Mesenchymal stem cell (in vitro differentiated cells and primary cell): ENCODE measurements around the gene SLC17A3.

Experiments used
- DNase-seq: peaks from one replicate; pipeline ENCODE4 v3.0.0-alpha.2; 2013
- H2AFZ ChIP-seq: one replicate; pipeline ENCODE4 v1.6.1; 2013; ENCODE audit warnings: low read depth, mild to moderate bottlenecking, control low read depth, inconsistent platforms, low read length, moderate library complexity
- H2AK5ac ChIP-seq: 2 replicates; pipeline ENCODE4 v1.6.1; 2013; ENCODE audit warnings: low read length, moderate library complexity, mild to moderate bottlenecking, inconsistent platforms; ENCODE audit not compliant: severe bottlenecking
- H2BK120ac ChIP-seq: one replicate; pipeline ENCODE4 v1.6.1; 2013; ENCODE audit warnings: low read depth, mild to moderate bottlenecking, inconsistent platforms, low read length, moderate library complexity
- H2BK12ac ChIP-seq, 2 experiments: one replicate each; pipeline ENCODE4 v1.6.1; 2013; ENCODE audit warnings: inconsistent platforms in 2 of 2, low read length in 2 of 2, mild to moderate bottlenecking in 2 of 2, moderate library complexity in 2 of 2, control low read depth in 1 of 2
- H2BK15ac ChIP-seq: one replicate; pipeline ENCODE4 v1.6.1; 2013; ENCODE audit warnings: mild to moderate bottlenecking, low read depth, inconsistent platforms; ENCODE audit not compliant: poor library complexity, severe bottlenecking
- H2BK5ac ChIP-seq: 2 replicates; pipeline ENCODE4 v1.6.1; 2013; ENCODE audit warnings: low read depth, mild to moderate bottlenecking, low read length, control low read depth, inconsistent platforms; ENCODE audit not compliant: poor library complexity, severe bottlenecking
- H3K14ac ChIP-seq, 2 experiments: one replicate each; pipeline ENCODE4 v1.6.1; 2013; ENCODE audit warnings: inconsistent platforms in 2 of 2, low read length in 2 of 2, control low read depth in 1 of 2, mild to moderate bottlenecking in 1 of 2, moderate library complexity in 1 of 2
- H3K18ac ChIP-seq, 2 experiments: one replicate each; pipeline ENCODE4 v1.6.1; 2013; ENCODE audit warnings: inconsistent platforms in 2 of 2, low read length in 2 of 2, control low read depth in 1 of 2, low read depth in 1 of 2, mild to moderate bottlenecking in 1 of 2
- H3K23ac ChIP-seq, 2 experiments: one replicate each; pipeline ENCODE4 v1.6.1; 2013; ENCODE audit warnings: inconsistent platforms in 2 of 2, low read length in 2 of 2, mild to moderate bottlenecking in 2 of 2, moderate library complexity in 2 of 2, control low read depth in 1 of 2
- H3K27ac ChIP-seq: 2 replicates; pipeline ENCODE4 v1.5.1; 2013; ENCODE audit warnings: mild to moderate bottlenecking, moderate library complexity, low read length, control low read depth, inconsistent platforms; ENCODE audit not compliant: poor library complexity, severe bottlenecking
- H3K27me3 ChIP-seq, 2 experiments: 2 replicates each; pipeline versions ENCODE4 v1.6.1 to v1.7.0; 2013; ENCODE audit warnings: low read length in 2 of 2, mild to moderate bottlenecking in 2 of 2, moderate library complexity in 2 of 2, control low read depth in 1 of 2, inconsistent platforms in 1 of 2; ENCODE audit not compliant: control insufficient read depth in 1 of 2, insufficient read depth in 1 of 2
- H3K36me3 ChIP-seq, 2 experiments: 2 replicates each; pipeline versions ENCODE4 v1.6.1 to v1.7.0; 2013; ENCODE audit warnings: low read length in 2 of 2, control low read depth in 1 of 2, inconsistent platforms in 1 of 2, low read depth in 1 of 2, mild to moderate bottlenecking in 1 of 2; ENCODE audit not compliant: insufficient read depth in 2 of 2, control insufficient read depth in 1 of 2
- H3K4ac ChIP-seq, 2 experiments: one replicate each; pipeline ENCODE4 v1.6.1; 2013; ENCODE audit warnings: inconsistent platforms in 2 of 2, low read length in 2 of 2, mild to moderate bottlenecking in 2 of 2, moderate library complexity in 2 of 2, control low read depth in 1 of 2, low read depth in 1 of 2
- H3K4me1 ChIP-seq: 2 replicates; pipeline ENCODE4 v1.6.1; 2013; ENCODE audit warnings: low read depth, low read length, control low read depth; ENCODE audit not compliant: control insufficient read depth, insufficient read depth
- H3K4me2 ChIP-seq: 2 replicates; pipeline ENCODE4 v1.6.1; 2013; ENCODE audit warnings: low read length, mild to moderate bottlenecking, inconsistent platforms; ENCODE audit not compliant: poor library complexity, severe bottlenecking
- H3K4me3 ChIP-seq, 2 experiments: 2 replicates each; pipeline versions ENCODE4 v1.5.1 to v1.7.0; 2013; ENCODE audit warnings: low read length in 2 of 2, mild to moderate bottlenecking in 2 of 2, control low read depth in 1 of 2, low read depth in 1 of 2; ENCODE audit not compliant: insufficient read depth in 1 of 2
- H3K79me1 ChIP-seq: replicated peaks from 2 replicates; pipeline ENCODE4 v1.6.1; 2013; ENCODE audit warnings: mild to moderate bottlenecking, control low read depth, low read length, inconsistent platforms; ENCODE audit not compliant: poor library complexity, severe bottlenecking
- H3K9ac ChIP-seq: 2 replicates; pipeline ENCODE4 v1.7.0; 2013; ENCODE audit warnings: mild to moderate bottlenecking, low read length, moderate library complexity
- H3K9me3 ChIP-seq: 2 replicates; pipeline ENCODE4 v1.7.0; 2013; ENCODE audit warnings: mild to moderate bottlenecking, low read length; ENCODE audit not compliant: control insufficient read depth
- H4K8ac ChIP-seq: one replicate; pipeline ENCODE4 v1.6.1; 2013; ENCODE audit warnings: inconsistent platforms, mild to moderate bottlenecking, low read length, moderate library complexity
- H4K91ac ChIP-seq: one replicate; pipeline ENCODE4 v1.6.1; 2013; ENCODE audit warnings: mild to moderate bottlenecking, low read length, inconsistent platforms
- WGBS: methylation state at CpG from one replicate; pipeline ENCODE4 v1.1.7; 2013; ENCODE audit warnings: mixed read lengths; 5-methylcytosine and 5-hydroxymethylcytosine counted together

SLC17A3 gene

DNA sequence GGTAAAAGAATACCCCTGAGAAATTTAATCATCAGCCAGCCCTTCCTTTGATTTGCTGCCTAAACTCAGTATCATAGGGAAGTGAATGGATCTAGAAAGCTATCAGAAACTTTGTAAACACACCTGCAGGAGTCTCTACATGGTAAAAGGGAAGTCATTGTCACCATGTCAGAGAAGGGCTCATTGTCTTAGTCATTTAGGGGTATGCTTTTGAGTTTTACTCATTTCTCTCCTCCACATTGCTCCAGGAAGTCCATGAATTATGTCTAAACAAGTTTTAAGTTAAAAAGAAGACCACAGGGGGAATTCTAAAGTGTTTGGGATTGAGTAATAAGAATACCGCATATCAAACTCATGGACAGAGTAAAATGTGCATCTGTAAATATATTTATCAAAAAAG, 44.7 kb downstream of the SLC17A3 start:
- Histone ChIP-seq H4K8ac (no peak overlapping the region), H3K23ac (no peak overlapping the region), H3K14ac (no peak overlapping the region), H3K18ac (no peak overlapping the region), H3K4ac (no peak overlapping the region), H2BK15ac (no peak overlapping the region), H2BK12ac (no peak overlapping the region), H3K4me2 (no peak overlapping the region), H2AFZ (no peak overlapping the region), H3K36me3 (no peaks in the 10 kb centered on the region), H3K79me1 (no peaks in the 10 kb centered on the region), H2BK120ac (no peak overlapping the region), H2BK5ac (no peak overlapping the region), H4K91ac (no peak overlapping the region), H3K9ac (no peak overlapping the region), H3K27me3 (peaks cover 0 to 28% of the 10 kb centered on the region in 2 experiments), H2AK5ac (no peak overlapping the region), H3K9me3 (no peaks in the 10 kb centered on the region), H3K27ac (no peak overlapping the region), H3K4me1 (peaks cover 3% of the 10 kb centered on the region), H3K4me3 (no peak overlapping the region)
- WGBS: no CpG with 5 or more reads among the region's 1 CpG
- DNase-seq: no peak

DNA sequence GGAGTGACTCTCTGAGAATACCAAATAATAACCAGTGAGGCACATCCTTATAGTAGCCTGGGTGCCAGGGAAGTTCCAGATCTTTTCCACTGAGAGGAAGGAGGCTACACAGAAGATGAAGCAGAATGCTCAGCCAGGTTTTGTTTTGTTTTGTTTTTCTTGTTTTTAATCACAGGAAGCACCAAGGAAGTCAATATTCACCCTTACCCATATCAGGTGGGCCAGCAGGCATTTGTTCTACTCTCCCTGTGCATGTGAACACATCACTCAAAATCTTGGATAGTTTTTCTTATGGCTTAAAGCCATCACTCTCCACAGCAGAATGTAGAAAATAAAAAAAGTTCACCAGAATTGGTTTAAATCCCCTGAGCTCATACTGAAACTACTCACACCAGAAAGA, 52.7 kb downstream of the SLC17A3 start:
- Histone ChIP-seq H3K9me3 (no peaks in the 10 kb centered on the region), H3K23ac (no peak overlapping the region), H3K14ac (no peak overlapping the region), H3K4me2 (no peak overlapping the region), H3K27ac (no peak overlapping the region), H3K36me3 (no peaks in the 10 kb centered on the region), H2BK12ac (no peak overlapping the region), H3K4ac (no peak overlapping the region), H2BK15ac (no peak overlapping the region), H2BK5ac (no peak overlapping the region), H3K4me1 (no peaks in the 10 kb centered on the region), H3K4me3 (no peak overlapping the region), H4K91ac (no peak overlapping the region), H2AK5ac (no peak overlapping the region), H3K27me3 (no peaks in the 10 kb centered on the region), H2AFZ (no peak overlapping the region), H2BK120ac (no peak overlapping the region), H4K8ac (no peak overlapping the region), H3K9ac (no peak overlapping the region), H3K18ac (no peak overlapping the region), H3K79me1 (no peaks in the 10 kb centered on the region)
- DNase-seq: no peak

- 95% methylated on average over 2 of the region's 2 CpGs for WGBS
- Histone ChIP-seq H3K14ac (no peak overlapping the region), H3K27me3 (peaks cover 0 to 16% of the 10 kb centered on the region in 2 experiments), H3K79me1 (no peaks in the 10 kb centered on the region), H3K18ac (no peak overlapping the region), H3K23ac (no peak overlapping the region), H3K4me1 (no peaks in the 10 kb centered on the region), H4K8ac (no peak overlapping the region), H3K9ac (no peak overlapping the region), H2AK5ac (no peak overlapping the region), H2BK15ac (no peak overlapping the region), H3K4ac (no peak overlapping the region), H2BK120ac (no peak overlapping the region), H3K4me2 (no peak overlapping the region), H3K4me3 (no peak overlapping the region), H2BK5ac (no peak overlapping the region), H3K9me3 (peaks cover 3% of the 10 kb centered on the region), H3K36me3 (no peaks in the 10 kb centered on the region), H3K27ac (no peak overlapping the region), H2BK12ac (no peak overlapping the region), H4K91ac (no peak overlapping the region), H2AFZ (no peak overlapping the region)
- no peak for DNase-seq
Measured at GRCh38 chr6:25816252-25816651, 57.8 kb downstream of the SLC17A3 start.

DNA sequence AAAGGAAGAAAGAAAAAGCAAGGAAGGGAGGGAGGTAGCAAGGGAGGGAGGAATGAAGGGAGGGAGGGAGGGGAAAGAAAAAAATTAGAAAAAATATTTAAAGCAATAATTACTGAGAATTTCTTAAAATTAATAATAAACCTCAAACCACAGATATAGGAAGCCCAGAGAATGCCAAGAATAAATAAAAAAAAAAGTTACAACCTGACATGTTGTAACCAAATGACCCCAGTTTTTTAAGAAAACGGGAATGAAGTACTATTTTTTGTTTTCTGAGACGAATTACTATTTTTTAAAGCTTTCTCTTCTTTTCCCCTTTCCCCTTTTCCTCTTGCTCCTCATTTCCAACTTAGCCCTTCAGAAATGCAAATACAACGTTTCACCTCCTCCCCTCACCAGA, 58.8 kb downstream of the SLC17A3 start:
- Histone ChIP-seq H3K4ac (no peak overlapping the region), H2AK5ac (no peak overlapping the region), H3K4me2 (no peak overlapping the region), H4K8ac (no peak overlapping the region), H2AFZ (no peak overlapping the region), H3K36me3 (no peaks in the 10 kb centered on the region), H3K79me1 (no peaks in the 10 kb centered on the region), H3K27ac (no peak overlapping the region), H3K23ac (no peak overlapping the region), H4K91ac (no peak overlapping the region), H3K4me3 (no peak overlapping the region), H3K27me3 (peaks cover 0 to 16% of the 10 kb centered on the region in 2 experiments), H2BK120ac (no peak overlapping the region), H2BK15ac (no peak overlapping the region), H2BK5ac (no peak overlapping the region), H3K4me1 (no peaks in the 10 kb centered on the region), H3K9ac (no peak overlapping the region), H3K18ac (no peak overlapping the region), H3K14ac (no peak overlapping the region), H3K9me3 (peaks cover 4% of the 10 kb centered on the region), H2BK12ac (no peak overlapping the region)
- no peak for DNase-seq
- WGBS: 37% methylated on average over 3 of the region's 3 CpGs
